SK-N-SH treated with all-trans-retinoic acid at 6 μM for 48 hours (cell line): ENCODE measurements around the gene OR2A12.
"Not testable (repeated sequence)": the region's sequence is repeated elsewhere in the genome, so short reads cannot be mapped to it uniquely, and the experiment has no call there.

Experiments used
- ATAC-seq: fragments of 200-7000 bp; cut with Tn5 transposase; 3 replicates; pipeline ENCODE4 v1.9.1; 2020; ENCODE audit warnings: mild to moderate bottlenecking, moderate library complexity
- ARNTL ChIP-seq: fragments of 450-650 bp; formaldehyde crosslinking; IDR thresholded peaks from 2 replicates; pipeline ENCODE4 v1.5.0; 2020; ENCODE audit warnings: low read depth, mild to moderate bottlenecking, moderate library complexity, borderline replicate concordance
- BACH2 ChIP-seq: fragments of 250-450 bp; sonication (Bioruptor Pico); IDR thresholded peaks from 2 replicates; pipeline ENCODE4 v1.9.0; 2021; ENCODE audit warnings: mild to moderate bottlenecking, borderline replicate concordance
- CSDC2 ChIP-seq: fragments of 250-450 bp; sonication (Bioruptor Pico); IDR thresholded peaks from 2 replicates; pipeline ENCODE4 v1.5.0; 2020; ENCODE audit warnings: mild to moderate bottlenecking, moderate library complexity
- ESRRG ChIP-seq: fragments of 250-450 bp; sonication (Bioruptor Pico); IDR thresholded peaks from 2 replicates; pipeline ENCODE4 v1.6.1; 2021; ENCODE audit warnings: mild to moderate bottlenecking
- GLIS3 ChIP-seq: fragments of 250-450 bp; sonication (Bioruptor Pico); IDR thresholded peaks from 2 replicates; pipeline ENCODE4 v1.5.0; 2020; ENCODE audit warnings: mild to moderate bottlenecking, moderate library complexity
- ISL1 ChIP-seq: fragments of 250-450 bp; sonication (Bioruptor Pico); IDR thresholded peaks from 2 replicates; pipeline ENCODE4 v2.1.2; 2022; ENCODE audit warnings: mild to moderate bottlenecking, moderate library complexity
- OSR1 ChIP-seq: fragments of 250-450 bp; sonication (Bioruptor Pico); IDR thresholded peaks from 2 replicates; pipeline ENCODE4 v1.8.0; 2022; ENCODE audit warnings: moderate library complexity, mild to moderate bottlenecking, inconsistent platforms
- PPARA ChIP-seq: fragments of 250-450 bp; sonication (Bioruptor Pico); IDR thresholded peaks from 2 replicates; pipeline ENCODE4 v1.5.0; 2020; ENCODE audit warnings: mild to moderate bottlenecking, borderline replicate concordance
- SNAI2 ChIP-seq: fragments of 250-450 bp; sonication (Bioruptor Pico); IDR thresholded peaks from 2 replicates; pipeline ENCODE4 v1.5.0; 2020; ENCODE audit warnings: mild to moderate bottlenecking, moderate library complexity
- TCF4 ChIP-seq: fragments of 250-450 bp; sonication (Bioruptor Pico); IDR thresholded peaks from 2 replicates; pipeline ENCODE4 v1.8.0; 2021; ENCODE audit warnings: mild to moderate bottlenecking, moderate library complexity, borderline replicate concordance
- TOX ChIP-seq: fragments of 250-450 bp; sonication (Bioruptor Pico); IDR thresholded peaks from 2 replicates; pipeline ENCODE4 v1.8.0; 2021; ENCODE audit warnings: mild to moderate bottlenecking, moderate library complexity, borderline replicate concordance
- ZC3H10 ChIP-seq: fragments of 250-450 bp; sonication (Bioruptor Pico); IDR thresholded peaks from 2 replicates; pipeline ENCODE4 v1.5.1; 2021; ENCODE audit warnings: mild to moderate bottlenecking, moderate library complexity
- ZFP3 ChIP-seq: fragments of 250-450 bp; sonication (Bioruptor Pico); IDR thresholded peaks from 2 replicates; pipeline ENCODE4 v1.5.0; 2020; ENCODE audit warnings: mild to moderate bottlenecking, moderate library complexity
- ZFP30 ChIP-seq: fragments of 450-650 bp; formaldehyde crosslinking; IDR thresholded peaks from 2 replicates; pipeline ENCODE4 v1.5.0; 2022; ENCODE audit warnings: mild to moderate bottlenecking, moderate library complexity
- ZNF565 ChIP-seq: fragments of 450-650 bp; formaldehyde crosslinking; conservative IDR thresholded peaks from 2 replicates; pipeline ENCODE4 v1.5.0; 2020; ENCODE audit warnings: low read depth, mild to moderate bottlenecking, moderate library complexity
- ZNF70 ChIP-seq: fragments of 450-650 bp; formaldehyde crosslinking; IDR thresholded peaks from 2 replicates; pipeline ENCODE4 v1.5.0; 2020; ENCODE audit warnings: mild to moderate bottlenecking, moderate library complexity
- TF ChIP-seq, protein P1 (sequence below): fragments of 250-450 bp; sonication (Bioruptor Pico); IDR thresholded peaks from 2 replicates; pipeline ENCODE4 v1.8.0; 2021; ENCODE audit warnings: low read depth, mild to moderate bottlenecking, moderate library complexity, borderline replicate concordance
- TF ChIP-seq, protein P2 (sequence below): fragments of 250-450 bp; sonication (Bioruptor Pico); IDR thresholded peaks from 2 replicates; pipeline ENCODE4 v1.8.0; 2020; ENCODE audit warnings: mild to moderate bottlenecking, moderate library complexity, borderline replicate concordance
- TF ChIP-seq, protein P3 (sequence below): fragments of 250-450 bp; sonication (Bioruptor Pico); IDR thresholded peaks from 2 replicates; pipeline ENCODE4 v1.5.1; 2020; ENCODE audit warnings: low read depth, mild to moderate bottlenecking, moderate library complexity
- TF ChIP-seq, protein P4 (sequence below): fragments of 250-450 bp; sonication (Bioruptor Pico); IDR thresholded peaks from 2 replicates; pipeline ENCODE4 v1.5.1; 2021; ENCODE audit warnings: mild to moderate bottlenecking, moderate library complexity
- TF ChIP-seq, protein P5 (sequence below): fragments of 250-450 bp; sonication (Bioruptor Pico); IDR thresholded peaks from 2 replicates; pipeline ENCODE4 v1.5.0; 2020; ENCODE audit warnings: mild to moderate bottlenecking, moderate library complexity

Gene OR2A12

GRCh38 chr7:144050884-144051283 is 35.2 kb upstream of the OR2A12 start:
- ATAC-seq, result not testable (repeated sequence)

GRCh38 chr7:144057954-144058353 is 28.1 kb upstream of the OR2A12 start:
- peak; percentile 78 for ATAC-seq
- TF ChIP-seq BACH2 (CRISPR knock-in tag) (no peak), GLIS3 (CRISPR knock-in tag) (no peak), ZFP30 (CRISPR knock-in tag) (no peak), ARNTL (no peak), ZFP3 (CRISPR knock-in tag) (no peak), ZC3H10 (no peak), ISL1 (CRISPR knock-in tag) (no peak), TCF4 (CRISPR knock-in tag) (no peak), CSDC2 (CRISPR knock-in tag) (no peak), SNAI2 (CRISPR knock-in tag) (no peak), ZNF565 (CRISPR knock-in tag) (no peak), ESRRG (no peak), PPARA (CRISPR knock-in tag) (no peak)
- TF ChIP-seq, protein P1, sequence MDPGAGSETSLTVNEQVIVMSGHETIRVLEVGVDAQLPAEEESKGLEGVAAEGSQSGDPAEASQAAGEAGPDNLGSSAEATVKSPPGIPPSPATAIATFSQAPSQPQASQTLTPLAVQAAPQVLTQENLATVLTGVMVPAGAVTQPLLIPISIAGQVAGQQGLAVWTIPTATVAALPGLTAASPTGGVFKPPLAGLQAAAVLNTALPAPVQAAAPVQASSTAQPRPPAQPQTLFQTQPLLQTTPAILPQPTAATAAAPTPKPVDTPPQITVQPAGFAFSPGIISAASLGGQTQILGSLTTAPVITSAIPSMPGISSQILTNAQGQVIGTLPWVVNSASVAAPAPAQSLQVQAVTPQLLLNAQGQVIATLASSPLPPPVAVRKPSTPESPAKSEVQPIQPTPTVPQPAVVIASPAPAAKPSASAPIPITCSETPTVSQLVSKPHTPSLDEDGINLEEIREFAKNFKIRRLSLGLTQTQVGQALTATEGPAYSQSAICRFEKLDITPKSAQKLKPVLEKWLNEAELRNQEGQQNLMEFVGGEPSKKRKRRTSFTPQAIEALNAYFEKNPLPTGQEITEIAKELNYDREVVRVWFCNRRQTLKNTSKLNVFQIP (CRISPR knock-in tag), result no peak
- TF ChIP-seq, protein P2, sequence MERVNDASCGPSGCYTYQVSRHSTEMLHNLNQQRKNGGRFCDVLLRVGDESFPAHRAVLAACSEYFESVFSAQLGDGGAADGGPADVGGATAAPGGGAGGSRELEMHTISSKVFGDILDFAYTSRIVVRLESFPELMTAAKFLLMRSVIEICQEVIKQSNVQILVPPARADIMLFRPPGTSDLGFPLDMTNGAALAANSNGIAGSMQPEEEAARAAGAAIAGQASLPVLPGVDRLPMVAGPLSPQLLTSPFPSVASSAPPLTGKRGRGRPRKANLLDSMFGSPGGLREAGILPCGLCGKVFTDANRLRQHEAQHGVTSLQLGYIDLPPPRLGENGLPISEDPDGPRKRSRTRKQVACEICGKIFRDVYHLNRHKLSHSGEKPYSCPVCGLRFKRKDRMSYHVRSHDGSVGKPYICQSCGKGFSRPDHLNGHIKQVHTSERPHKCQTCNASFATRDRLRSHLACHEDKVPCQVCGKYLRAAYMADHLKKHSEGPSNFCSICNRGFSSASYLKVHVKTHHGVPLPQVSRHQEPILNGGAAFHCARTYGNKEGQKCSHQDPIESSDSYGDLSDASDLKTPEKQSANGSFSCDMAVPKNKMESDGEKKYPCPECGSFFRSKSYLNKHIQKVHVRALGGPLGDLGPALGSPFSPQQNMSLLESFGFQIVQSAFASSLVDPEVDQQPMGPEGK (CRISPR knock-in tag), result no peak
- TF ChIP-seq, protein P3, sequence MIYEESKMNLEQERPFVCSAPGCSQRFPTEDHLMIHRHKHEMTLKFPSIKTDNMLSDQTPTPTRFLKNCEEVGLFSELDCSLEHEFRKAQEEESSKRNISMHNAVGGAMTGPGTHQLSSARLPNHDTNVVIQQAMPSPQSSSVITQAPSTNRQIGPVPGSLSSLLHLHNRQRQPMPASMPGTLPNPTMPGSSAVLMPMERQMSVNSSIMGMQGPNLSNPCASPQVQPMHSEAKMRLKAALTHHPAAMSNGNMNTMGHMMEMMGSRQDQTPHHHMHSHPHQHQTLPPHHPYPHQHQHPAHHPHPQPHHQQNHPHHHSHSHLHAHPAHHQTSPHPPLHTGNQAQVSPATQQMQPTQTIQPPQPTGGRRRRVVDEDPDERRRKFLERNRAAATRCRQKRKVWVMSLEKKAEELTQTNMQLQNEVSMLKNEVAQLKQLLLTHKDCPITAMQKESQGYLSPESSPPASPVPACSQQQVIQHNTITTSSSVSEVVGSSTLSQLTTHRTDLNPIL (CRISPR knock-in tag), result no peak
- TF ChIP-seq, protein P4, sequence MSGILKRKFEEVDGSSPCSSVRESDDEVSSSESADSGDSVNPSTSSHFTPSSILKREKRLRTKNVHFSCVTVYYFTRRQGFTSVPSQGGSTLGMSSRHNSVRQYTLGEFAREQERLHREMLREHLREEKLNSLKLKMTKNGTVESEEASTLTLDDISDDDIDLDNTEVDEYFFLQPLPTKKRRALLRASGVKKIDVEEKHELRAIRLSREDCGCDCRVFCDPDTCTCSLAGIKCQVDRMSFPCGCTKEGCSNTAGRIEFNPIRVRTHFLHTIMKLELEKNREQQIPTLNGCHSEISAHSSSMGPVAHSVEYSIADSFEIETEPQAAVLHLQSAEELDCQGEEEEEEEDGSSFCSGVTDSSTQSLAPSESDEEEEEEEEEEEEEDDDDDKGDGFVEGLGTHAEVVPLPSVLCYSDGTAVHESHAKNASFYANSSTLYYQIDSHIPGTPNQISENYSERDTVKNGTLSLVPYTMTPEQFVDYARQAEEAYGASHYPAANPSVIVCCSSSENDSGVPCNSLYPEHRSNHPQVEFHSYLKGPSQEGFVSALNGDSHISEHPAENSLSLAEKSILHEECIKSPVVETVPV (CRISPR knock-in tag), result no peak
- TF ChIP-seq, protein P5, sequence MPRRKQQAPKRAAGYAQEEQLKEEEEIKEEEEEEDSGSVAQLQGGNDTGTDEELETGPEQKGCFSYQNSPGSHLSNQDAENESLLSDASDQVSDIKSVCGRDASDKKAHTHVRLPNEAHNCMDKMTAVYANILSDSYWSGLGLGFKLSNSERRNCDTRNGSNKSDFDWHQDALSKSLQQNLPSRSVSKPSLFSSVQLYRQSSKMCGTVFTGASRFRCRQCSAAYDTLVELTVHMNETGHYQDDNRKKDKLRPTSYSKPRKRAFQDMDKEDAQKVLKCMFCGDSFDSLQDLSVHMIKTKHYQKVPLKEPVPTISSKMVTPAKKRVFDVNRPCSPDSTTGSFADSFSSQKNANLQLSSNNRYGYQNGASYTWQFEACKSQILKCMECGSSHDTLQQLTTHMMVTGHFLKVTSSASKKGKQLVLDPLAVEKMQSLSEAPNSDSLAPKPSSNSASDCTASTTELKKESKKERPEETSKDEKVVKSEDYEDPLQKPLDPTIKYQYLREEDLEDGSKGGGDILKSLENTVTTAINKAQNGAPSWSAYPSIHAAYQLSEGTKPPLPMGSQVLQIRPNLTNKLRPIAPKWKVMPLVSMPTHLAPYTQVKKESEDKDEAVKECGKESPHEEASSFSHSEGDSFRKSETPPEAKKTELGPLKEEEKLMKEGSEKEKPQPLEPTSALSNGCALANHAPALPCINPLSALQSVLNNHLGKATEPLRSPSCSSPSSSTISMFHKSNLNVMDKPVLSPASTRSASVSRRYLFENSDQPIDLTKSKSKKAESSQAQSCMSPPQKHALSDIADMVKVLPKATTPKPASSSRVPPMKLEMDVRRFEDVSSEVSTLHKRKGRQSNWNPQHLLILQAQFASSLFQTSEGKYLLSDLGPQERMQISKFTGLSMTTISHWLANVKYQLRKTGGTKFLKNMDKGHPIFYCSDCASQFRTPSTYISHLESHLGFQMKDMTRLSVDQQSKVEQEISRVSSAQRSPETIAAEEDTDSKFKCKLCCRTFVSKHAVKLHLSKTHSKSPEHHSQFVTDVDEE, result no peak
- TF ChIP-seq, all 23 proteins: peak for 0

- TF ChIP-seq ZNF565 (CRISPR knock-in tag) (no peak), ESRRG (no peak), OSR1 (CRISPR knock-in tag) (no peak), ISL1 (CRISPR knock-in tag) (no peak), TCF4 (CRISPR knock-in tag) (no peak), GLIS3 (CRISPR knock-in tag) (no peak), SNAI2 (CRISPR knock-in tag) (no peak), ZFP3 (CRISPR knock-in tag) (no peak), TOX (no peak), ZC3H10 (no peak), ZNF70 (CRISPR knock-in tag) (no peak), BACH2 (CRISPR knock-in tag) (no peak), ZFP30 (CRISPR knock-in tag) (no peak)
- TF ChIP-seq, protein P2 (CRISPR knock-in tag), result no peak
- TF ChIP-seq, protein P1 (CRISPR knock-in tag), result no peak
- TF ChIP-seq, protein P4 (CRISPR knock-in tag), result no peak
- TF ChIP-seq, all 23 proteins: peak for 0
- no peak for ATAC-seq
Observed at GRCh38 chr7:144063710-144064109, 22.4 kb upstream of the OR2A12 start.
